ENCODE data around the gene ZBTB47. TPM values are rescaled to one million over a fixed set of nuclear protein-coding genes. Genes with fewer than 3 reads are reported as not detected.

ZBTB47 gene
- polyA plus RNA-seq, 1 donor from 2014 or later: 0.11 TPM

DNA sequence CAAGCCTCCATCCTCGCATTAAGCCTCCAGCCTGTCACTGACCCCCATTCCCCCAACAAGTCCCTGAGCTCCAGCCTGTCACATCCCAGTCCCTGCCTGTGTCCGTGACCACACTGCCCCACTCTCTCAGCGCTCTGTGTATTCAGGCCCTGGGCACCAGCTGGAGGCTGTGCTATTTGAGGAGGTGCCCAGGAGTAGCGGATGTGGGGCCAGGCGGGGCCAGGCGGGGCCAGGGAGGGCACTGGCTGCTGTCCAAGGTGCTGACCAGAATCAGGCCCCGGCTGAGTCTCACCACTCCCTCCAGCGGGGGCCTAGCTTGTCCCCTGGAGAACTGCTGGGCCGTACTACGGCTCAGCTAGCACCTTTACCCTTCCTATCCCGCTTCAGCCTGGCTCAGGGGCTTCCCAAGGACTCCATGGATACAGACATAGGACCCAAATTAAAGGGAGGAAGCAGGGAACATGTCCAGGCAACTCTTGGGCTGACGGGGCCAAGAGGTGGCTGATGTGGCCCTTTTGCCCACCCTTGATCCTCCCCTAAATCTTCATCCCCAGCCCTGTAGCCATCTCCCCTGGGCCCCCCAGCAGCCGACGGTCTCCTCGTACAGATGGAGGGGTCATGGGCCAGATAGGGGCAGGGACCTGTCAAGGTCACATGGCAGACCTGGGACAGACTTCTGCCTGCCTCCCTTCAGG, 48.0 kb downstream of the ZBTB47 start:
- peaks cover 0 to 3% (median 1%) of the 10 kb centered on the region in 3 donors for H3K4me1 Mint-ChIP-seq
- peaks cover 6% of the 10 kb centered on the region for H3K27me3 Mint-ChIP-seq
- H3K27ac Mint-ChIP-seq: no peak overlapping the region
- H3K36me3 Mint-ChIP-seq: no peaks in the 10 kb centered on the region
- H3K4me3 Mint-ChIP-seq: no peak overlapping the region
- no peaks in the 10 kb centered on the region for H3K9me3 Mint-ChIP-seq

GRCh38 chr3:42702066-42702951, 48.8 kb downstream of the ZBTB47 start, which contains the start of gene HHATL:
Gene HHATL, minus strand, starts transcription at chr3:42702798. Its CDS starts 1,972 bp downstream, at chr3:42700826.
- no peak within 1 kb of the TSS for H3K4me3 Mint-ChIP-seq
- peaks cover 0 to 3% (median 1%) of the 10 kb centered on the region in 3 donors for H3K4me1 Mint-ChIP-seq
- no peaks in the 10 kb centered on the region for H3K36me3 Mint-ChIP-seq
- H3K27ac Mint-ChIP-seq: no peak within 1 kb of the TSS
- H3K27me3 Mint-ChIP-seq: peaks cover 7% of the 10 kb centered on the region
- H3K9me3 Mint-ChIP-seq: no peaks in the 10 kb centered on the region

GRCh38 chr3:42702982-42703694, 49.6 kb downstream of the ZBTB47 start:
- Mint-ChIP-seq H3K36me3 (no peaks in the 10 kb centered on the region), H3K27me3 (peaks cover 7% of the 10 kb centered on the region), H3K4me1 (peaks cover 0 to 3% (median 1%) of the 10 kb centered on the region in 3 donors), H3K4me3 (no peak overlapping the region), H3K9me3 (no peaks in the 10 kb centered on the region), H3K27ac (no peak overlapping the region)

- Mint-ChIP-seq H3K4me1 (peaks cover 0 to 3% (median 1%) of the 10 kb centered on the region in 3 donors), H3K9me3 (no peaks in the 10 kb centered on the region), H3K27ac (no peak overlapping the region), H3K36me3 (no peaks in the 10 kb centered on the region), H3K4me3 (no peak overlapping the region), H3K27me3 (peaks cover 7% of the 10 kb centered on the region)
Measured at GRCh38 chr3:42703695-42704025, 50.2 kb downstream of the ZBTB47 start.

- peaks cover 7% of the 10 kb centered on the region for H3K27me3 Mint-ChIP-seq
- H3K4me3 Mint-ChIP-seq: no peak overlapping the region
- H3K36me3 Mint-ChIP-seq: no peaks in the 10 kb centered on the region
- H3K4me1 Mint-ChIP-seq: peaks cover 0 to 3% (median 0%) of the 10 kb centered on the region in 3 donors
- no peaks in the 10 kb centered on the region for H3K9me3 Mint-ChIP-seq
- H3K27ac Mint-ChIP-seq: peak overlapping the region in 1 of 3 donors; percentile 1
Measured at GRCh38 chr3:42704136-42704841, 50.8 kb downstream of the ZBTB47 start.

GRCh38 chr3:42705058-42705767, 51.7 kb downstream of the ZBTB47 start:
- Mint-ChIP-seq H3K36me3 (no peaks in the 10 kb centered on the region), H3K27ac (peak overlapping the region in 1 of 3 donors; percentile 1), H3K27me3 (peaks cover 6% of the 10 kb centered on the region), H3K9me3 (no peaks in the 10 kb centered on the region), H3K4me3 (no peak overlapping the region), H3K4me1 (peaks cover 0 to under 1% (median 0%) of the 10 kb centered on the region in 3 donors)

DNA sequence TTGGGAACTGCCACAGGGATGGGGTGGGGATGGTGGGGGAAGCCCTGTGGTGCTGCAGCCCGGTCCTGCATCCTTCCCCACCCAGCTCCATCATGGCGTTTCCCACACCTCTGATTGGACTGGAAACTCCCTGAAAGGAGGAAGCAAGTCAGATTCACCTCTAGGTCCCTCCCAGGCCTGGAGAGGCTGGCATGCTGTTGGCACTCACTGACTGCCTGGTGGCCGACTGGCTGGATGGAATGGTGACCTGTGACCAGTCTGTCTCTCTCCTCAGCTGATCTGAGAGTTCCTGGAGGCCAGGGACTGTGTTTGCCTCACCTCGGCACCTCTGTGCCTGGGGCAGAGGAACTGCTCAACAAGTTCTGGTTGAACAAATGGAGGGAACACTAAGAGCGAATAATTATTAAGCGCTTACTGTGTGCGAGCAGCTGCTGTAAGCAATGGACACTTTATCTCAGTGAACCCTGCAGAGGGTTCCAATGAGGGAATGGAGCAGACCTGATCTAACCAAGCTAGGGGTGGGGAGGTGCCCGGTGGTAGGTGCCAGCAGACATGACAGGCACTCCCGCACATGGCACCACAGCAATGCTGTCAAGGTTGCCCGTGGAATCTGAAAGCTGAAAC, 52.6 kb downstream of the ZBTB47 start:
- Mint-ChIP-seq H3K4me1 (no peaks in the 10 kb centered on the region), H3K27me3 (peaks cover 4% of the 10 kb centered on the region), H3K27ac (no peak overlapping the region), H3K36me3 (no peaks in the 10 kb centered on the region), H3K9me3 (no peaks in the 10 kb centered on the region), H3K4me3 (no peak overlapping the region)

- no peaks in the 10 kb centered on the region for H3K4me1 Mint-ChIP-seq
- H3K9me3 Mint-ChIP-seq: no peaks in the 10 kb centered on the region
- H3K4me3 Mint-ChIP-seq: no peak overlapping the region
- no peaks in the 10 kb centered on the region for H3K36me3 Mint-ChIP-seq
- peaks cover 4% of the 10 kb centered on the region for H3K27me3 Mint-ChIP-seq
- H3K27ac Mint-ChIP-seq: no peak overlapping the region
Measured at GRCh38 chr3:42706721-42707619, 53.5 kb downstream of the ZBTB47 start.

DNA sequence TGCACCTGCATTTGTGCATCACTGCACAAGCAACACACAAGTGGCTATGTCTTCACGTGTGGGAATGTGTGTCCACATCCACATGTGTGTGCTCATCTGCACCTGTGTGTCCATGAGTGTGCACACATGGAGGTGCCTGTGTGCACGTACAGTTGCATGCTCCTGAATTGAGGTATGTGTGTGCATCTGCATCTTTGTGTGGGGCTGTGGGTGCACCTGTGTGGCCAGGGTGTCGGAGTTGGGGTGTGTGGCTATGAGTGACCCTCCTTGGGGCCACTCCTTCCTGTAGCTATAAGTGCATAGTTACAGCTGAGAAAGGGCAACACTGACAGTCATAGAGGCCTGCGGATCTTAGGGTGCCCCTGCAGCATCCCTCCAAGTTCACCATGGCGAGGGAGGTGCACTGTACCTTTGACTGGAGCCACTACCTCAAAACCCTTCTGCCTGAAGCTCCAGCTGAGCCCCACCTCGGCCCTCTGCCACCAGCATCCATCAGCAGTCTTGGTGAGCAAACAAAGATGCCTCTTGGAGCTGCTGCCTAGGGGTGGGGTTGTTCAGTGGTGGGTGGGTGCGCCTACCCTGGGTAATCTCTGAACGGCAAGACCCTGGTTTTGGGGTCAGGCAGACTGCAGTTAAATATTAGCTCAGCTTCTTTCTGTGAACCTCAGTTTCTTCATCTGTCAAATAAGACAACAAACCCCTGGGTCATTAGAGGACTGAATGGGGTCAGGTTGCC, 54.3 kb downstream of the ZBTB47 start:
- Mint-ChIP-seq H3K27ac (no peak overlapping the region), H3K4me3 (no peak overlapping the region), H3K4me1 (peaks cover 0 to 1% (median 0%) of the 10 kb centered on the region in 3 donors), H3K9me3 (no peaks in the 10 kb centered on the region), H3K27me3 (peaks cover 4% of the 10 kb centered on the region), H3K36me3 (no peaks in the 10 kb centered on the region)

- H3K27ac Mint-ChIP-seq: peak overlapping the region in 1 of 3 donors; percentile 83
Measured at GRCh38 chr3:42708611-42709151, 55.2 kb downstream of the ZBTB47 start.

DNA sequence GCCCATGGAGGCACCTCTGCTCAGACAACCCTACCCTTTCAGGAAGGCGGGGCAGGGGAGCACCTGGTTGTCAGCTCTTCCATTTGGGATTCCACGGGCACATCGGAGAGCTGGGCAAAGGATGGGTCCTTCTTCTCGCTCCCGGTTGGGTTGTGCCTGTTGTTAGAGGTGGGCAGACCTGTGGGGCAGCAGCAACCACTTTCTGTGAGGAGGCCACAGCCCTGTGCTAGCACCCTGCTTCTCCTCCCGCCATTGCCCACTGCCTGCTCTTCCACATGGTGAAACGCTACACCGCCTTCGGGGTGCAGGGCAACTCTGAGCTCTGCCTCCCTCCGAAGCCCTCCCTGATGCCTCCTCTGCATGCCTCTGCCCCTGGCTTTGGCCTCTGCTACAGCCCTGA, 56.1 kb downstream of the ZBTB47 start:
- H3K4me3 Mint-ChIP-seq: no peak overlapping the region
- peaks cover 4% of the 10 kb centered on the region for H3K27me3 Mint-ChIP-seq
- H3K27ac Mint-ChIP-seq: no peak overlapping the region
- no peaks in the 10 kb centered on the region for H3K36me3 Mint-ChIP-seq
- peaks cover 9 to 17% (median 12%) of the 10 kb centered on the region in 3 donors for H3K4me1 Mint-ChIP-seq
- H3K9me3 Mint-ChIP-seq: no peaks in the 10 kb centered on the region

More at GRCh38 chr3:42708611-42709151, 55.2 kb downstream of the ZBTB47 start:
- H3K4me1 Mint-ChIP-seq: peaks cover 4 to 9% (median 6%) of the 10 kb centered on the region in 3 donors
- no peaks in the 10 kb centered on the region for H3K9me3 Mint-ChIP-seq
- peaks cover 4% of the 10 kb centered on the region for H3K27me3 Mint-ChIP-seq
- H3K4me3 Mint-ChIP-seq: no peak overlapping the region
- H3K36me3 Mint-ChIP-seq: no peaks in the 10 kb centered on the region

DNA sequence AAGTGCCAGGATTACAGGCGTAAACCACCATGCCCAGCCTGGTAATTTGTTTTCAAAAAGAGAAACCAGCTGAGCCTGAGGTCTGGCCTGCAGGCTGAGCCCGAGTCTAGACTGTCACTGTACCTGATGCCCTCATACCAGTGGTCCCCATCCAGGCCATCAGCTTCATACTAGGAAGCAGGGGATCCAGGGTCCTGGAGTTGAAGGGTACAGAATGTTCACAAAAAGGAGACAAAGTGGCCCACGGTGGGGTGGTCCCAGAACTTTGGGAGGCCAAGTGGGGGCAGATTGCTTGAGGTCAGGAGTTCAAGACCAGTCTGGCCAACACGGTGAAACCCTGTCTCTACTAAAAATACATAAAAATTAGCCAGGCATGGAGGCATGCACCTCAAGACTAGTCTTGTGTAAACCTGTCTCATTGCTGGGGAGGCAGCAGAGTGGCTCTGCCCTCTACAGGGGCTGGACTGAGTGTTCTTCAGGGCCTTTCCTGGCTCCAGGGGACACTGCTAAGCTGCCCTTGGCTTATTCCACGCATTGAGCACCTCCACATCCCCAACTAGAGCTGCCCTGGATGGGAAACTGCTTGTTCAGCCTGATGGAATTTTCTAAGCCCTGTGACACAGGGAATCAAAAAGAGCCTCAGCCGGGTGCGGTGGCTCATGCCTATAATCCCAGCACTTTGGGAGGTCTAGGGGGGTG, 57.0 kb downstream of the ZBTB47 start:
- Mint-ChIP-seq H3K9me3 (no peaks in the 10 kb centered on the region), H3K4me1 (peaks cover 9 to 17% (median 12%) of the 10 kb centered on the region in 3 donors), H3K27ac (no peak overlapping the region), H3K4me3 (no peak overlapping the region), H3K27me3 (peaks cover 4% of the 10 kb centered on the region), H3K36me3 (no peaks in the 10 kb centered on the region)

All from IgD-negative memory B cell (primary cell).